ENCODE results near the gene TUBGCP6. TPM values are rescaled to one million over a fixed set of nuclear protein-coding genes. Genes with fewer than 3 reads are reported as not detected.

The TUBGCP6 gene
- total RNA-seq, 1 experiment from 2014 or later, result 31.3 TPM

GRCh38 chr22:50271519-50271970, 26.7 kb upstream of the TUBGCP6 start:
- Histone ChIP-seq H3K27ac (ENCODE audit: low read length) (peak overlapping the region; percentile 70), H3K36me3 (ENCODE audit: control insufficient read depth, insufficient read depth, low read length) (no peaks in the 10 kb centered on the region), H3K9me3 (ENCODE audit: control insufficient read depth, insufficient read depth, low read depth, low read length) (no peaks in the 10 kb centered on the region), H3K27me3 (ENCODE audit: control insufficient read depth, insufficient read depth, low read length) (no peaks in the 10 kb centered on the region), H3K4me3 (ENCODE audit: low read depth in 2 of 2, low read length in 2 of 2) (peak overlapping the region; percentile 56 to 59), H3K4me1 (ENCODE audit: control insufficient read depth, insufficient read depth, low read length) (peaks cover 23% of the 10 kb centered on the region)
- peak; percentile 57 for ATAC-seq
- intact Hi-C loops (cut with micrococcal nuclease; ENCODE audit: unreplicated experiment), result loop anchor here (5.0 kb wide), 1 partner anchor 71 kb away; the partner anchor contains the start of gene PPP6R2
- no peak for TF ChIP-seq TCF7L2 (IDR thresholded peaks at IDR 0.05; ENCODE audit: low read depth, low read length)
- 0 out of 2 replicates have a peak, but pooled peaks have one; percentile 39 for TF ChIP-seq POLR2AphosphoS5 (IDR thresholded peaks at IDR 0.05; ENCODE audit: low read depth, low read length)
- TF ChIP-seq, protein P1, sequence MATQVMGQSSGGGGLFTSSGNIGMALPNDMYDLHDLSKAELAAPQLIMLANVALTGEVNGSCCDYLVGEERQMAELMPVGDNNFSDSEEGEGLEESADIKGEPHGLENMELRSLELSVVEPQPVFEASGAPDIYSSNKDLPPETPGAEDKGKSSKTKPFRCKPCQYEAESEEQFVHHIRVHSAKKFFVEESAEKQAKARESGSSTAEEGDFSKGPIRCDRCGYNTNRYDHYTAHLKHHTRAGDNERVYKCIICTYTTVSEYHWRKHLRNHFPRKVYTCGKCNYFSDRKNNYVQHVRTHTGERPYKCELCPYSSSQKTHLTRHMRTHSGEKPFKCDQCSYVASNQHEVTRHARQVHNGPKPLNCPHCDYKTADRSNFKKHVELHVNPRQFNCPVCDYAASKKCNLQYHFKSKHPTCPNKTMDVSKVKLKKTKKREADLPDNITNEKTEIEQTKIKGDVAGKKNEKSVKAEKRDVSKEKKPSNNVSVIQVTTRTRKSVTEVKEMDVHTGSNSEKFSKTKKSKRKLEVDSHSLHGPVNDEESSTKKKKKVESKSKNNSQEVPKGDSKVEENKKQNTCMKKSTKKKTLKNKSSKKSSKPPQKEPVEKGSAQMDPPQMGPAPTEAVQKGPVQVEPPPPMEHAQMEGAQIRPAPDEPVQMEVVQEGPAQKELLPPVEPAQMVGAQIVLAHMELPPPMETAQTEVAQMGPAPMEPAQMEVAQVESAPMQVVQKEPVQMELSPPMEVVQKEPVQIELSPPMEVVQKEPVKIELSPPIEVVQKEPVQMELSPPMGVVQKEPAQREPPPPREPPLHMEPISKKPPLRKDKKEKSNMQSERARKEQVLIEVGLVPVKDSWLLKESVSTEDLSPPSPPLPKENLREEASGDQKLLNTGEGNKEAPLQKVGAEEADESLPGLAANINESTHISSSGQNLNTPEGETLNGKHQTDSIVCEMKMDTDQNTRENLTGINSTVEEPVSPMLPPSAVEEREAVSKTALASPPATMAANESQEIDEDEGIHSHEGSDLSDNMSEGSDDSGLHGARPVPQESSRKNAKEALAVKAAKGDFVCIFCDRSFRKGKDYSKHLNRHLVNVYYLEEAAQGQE (IDR thresholded peaks at IDR 0.05; ENCODE audit: insufficient read depth in 1 of 2, low read depth in 2 of 2, low read length in 1 of 2), result 0 out of 4 replicates have a peak, but pooled peaks of 1 of the 2 experiments have one; percentile 11
- TF ChIP-seq, protein P2, sequence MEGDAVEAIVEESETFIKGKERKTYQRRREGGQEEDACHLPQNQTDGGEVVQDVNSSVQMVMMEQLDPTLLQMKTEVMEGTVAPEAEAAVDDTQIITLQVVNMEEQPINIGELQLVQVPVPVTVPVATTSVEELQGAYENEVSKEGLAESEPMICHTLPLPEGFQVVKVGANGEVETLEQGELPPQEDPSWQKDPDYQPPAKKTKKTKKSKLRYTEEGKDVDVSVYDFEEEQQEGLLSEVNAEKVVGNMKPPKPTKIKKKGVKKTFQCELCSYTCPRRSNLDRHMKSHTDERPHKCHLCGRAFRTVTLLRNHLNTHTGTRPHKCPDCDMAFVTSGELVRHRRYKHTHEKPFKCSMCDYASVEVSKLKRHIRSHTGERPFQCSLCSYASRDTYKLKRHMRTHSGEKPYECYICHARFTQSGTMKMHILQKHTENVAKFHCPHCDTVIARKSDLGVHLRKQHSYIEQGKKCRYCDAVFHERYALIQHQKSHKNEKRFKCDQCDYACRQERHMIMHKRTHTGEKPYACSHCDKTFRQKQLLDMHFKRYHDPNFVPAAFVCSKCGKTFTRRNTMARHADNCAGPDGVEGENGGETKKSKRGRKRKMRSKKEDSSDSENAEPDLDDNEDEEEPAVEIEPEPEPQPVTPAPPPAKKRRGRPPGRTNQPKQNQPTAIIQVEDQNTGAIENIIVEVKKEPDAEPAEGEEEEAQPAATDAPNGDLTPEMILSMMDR (IDR thresholded peaks at IDR 0.05), result no peak; the same call in 1 of the 2 replicates
- no peak for TF ChIP-seq SIN3A (IDR thresholded peaks at IDR 0.05; ENCODE audit: borderline replicate concordance, insufficient read depth, low read depth, low read length)
- CTCF ChIA-PET, result interaction anchor here (0.6 to 0.9 kb wide), 4 partner anchors 8 to 225 kb away, joined by 3 to 10 read pairs (median 4); no protein-coding TSS in a partner anchor
- no TSS peak for BruUV-seq (replicated peaks)
- POLR2A ChIA-PET, result interaction anchor here (0.5 to 0.6 kb wide), 2 partner anchors 21 to 52 kb away, joined by 8 to 9 read pairs; no protein-coding TSS in a partner anchor
- DNase-seq (ENCODE audit: low read depth, low spot score), result no peak
- in situ Hi-C loops (cut with HindIII; ENCODE audit: low pct_unique_long_range_greater_than_20kb, low sequenced_read_pairs), result no loop called here

GRCh38 chr22:50270666-50271394, 26.0 kb upstream of the TUBGCP6 start:
- peak overlapping the region; percentile 70 for H3K27ac ChIP-seq (ENCODE audit: low read length)

More at GRCh38 chr22:50270666-50271394, 26.0 kb upstream of the TUBGCP6 start:
- H3K36me3 ChIP-seq (ENCODE audit: control insufficient read depth, insufficient read depth, low read length), result no peaks in the 10 kb centered on the region
- in situ Hi-C loops (cut with HindIII; ENCODE audit: low pct_unique_long_range_greater_than_20kb, low sequenced_read_pairs) (no loop called here), intact Hi-C loops (cut with micrococcal nuclease; ENCODE audit: unreplicated experiment) (loop anchor here (5.0 kb wide), 1 partner anchor 71 kb away; the partner anchor contains the start of gene PPP6R2)
- DNase-seq (ENCODE audit: low read depth, low spot score) (no peak), ATAC-seq (peak; percentile 49)
- POLR2A ChIA-PET, result interaction anchor here (0.5 to 0.6 kb wide), 2 partner anchors 20 to 52 kb away, joined by 8 to 9 read pairs; no protein-coding TSS in a partner anchor
- peak overlapping the region; percentile 56 to 59 for H3K4me3 ChIP-seq (ENCODE audit: low read depth in 2 of 2, low read length in 2 of 2)
- no TSS peak for BruUV-seq (replicated peaks)
- H3K27me3 ChIP-seq (ENCODE audit: control insufficient read depth, insufficient read depth, low read length), result no peaks in the 10 kb centered on the region
- CTCF ChIA-PET, result interaction anchor here (0.6 kb wide), 2 partner anchors 33 to 224 kb away, joined by 5 to 10 read pairs; no protein-coding TSS in a partner anchor
- TF ChIP-seq, protein P1 (IDR thresholded peaks at IDR 0.05; ENCODE audit: insufficient read depth in 1 of 2, low read depth in 2 of 2, low read length in 1 of 2), result peak; percentile 97 to 98
- TF ChIP-seq, protein P2 (IDR thresholded peaks at IDR 0.05), result no peak
- TF ChIP-seq POLR2AphosphoS5 (IDR thresholded peaks at IDR 0.05; ENCODE audit: low read depth, low read length), result no peak
- no peak for TF ChIP-seq TCF7L2 (IDR thresholded peaks at IDR 0.05; ENCODE audit: low read depth, low read length)
- peak; percentile 75; the same call in 1 of the 2 replicates for TF ChIP-seq SIN3A (IDR thresholded peaks at IDR 0.05; ENCODE audit: borderline replicate concordance, insufficient read depth, low read depth, low read length)
- no peaks in the 10 kb centered on the region for H3K9me3 ChIP-seq (ENCODE audit: control insufficient read depth, insufficient read depth, low read depth, low read length)
- peaks cover 23% of the 10 kb centered on the region for H3K4me1 ChIP-seq (ENCODE audit: control insufficient read depth, insufficient read depth, low read length)
